HG03139 (cell line): Measurements from ENCODE around the gene DENND1A.

Source experiments
- ATAC-seq: cut with Tn5 transposase; IDR thresholded peaks from one replicate; pipeline ENCODE4 v1.9.1; 2021; ENCODE audit not compliant: unreplicated experiment

DENND1A gene

GRCh38 chr9:123550797-123551196 is 379.1 kb downstream of the DENND1A start:
- no peak for ATAC-seq

- ATAC-seq: no peak
These were observed 379.9 kb downstream of the DENND1A start for GRCh38 chr9:123550012-123550411.

GRCh38 chr9:123548741-123549545 is 381.0 kb downstream of the DENND1A start:
- no peak for ATAC-seq

GRCh38 chr9:123544007-123544827 is 385.7 kb downstream of the DENND1A start:
- no peak for ATAC-seq

GRCh38 chr9:123543492-123543891 is 386.4 kb downstream of the DENND1A start:
- ATAC-seq: no peak

GRCh38 chr9:123542435-123543225 is 387.3 kb downstream of the DENND1A start:
- no peak for ATAC-seq

GRCh38 chr9:123541411-123541810 is 388.5 kb downstream of the DENND1A start:
- ATAC-seq: no peak

- no peak for ATAC-seq
These were observed 389.5 kb downstream of the DENND1A start for GRCh38 chr9:123540457-123540856.

- no peak for ATAC-seq
These were observed 392.1 kb downstream of the DENND1A start for GRCh38 chr9:123537809-123538208.

- ATAC-seq: no peak
These were observed 393.5 kb downstream of the DENND1A start for GRCh38 chr9:123536455-123536868.

- no peak for ATAC-seq
These were observed 395.6 kb downstream of the DENND1A start for GRCh38 chr9:123534336-123534735.

GRCh38 chr9:123530244-123530643 is 399.7 kb downstream of the DENND1A start:
- no peak for ATAC-seq

GRCh38 chr9:123528501-123528900 is 401.4 kb downstream of the DENND1A start:
- ATAC-seq: no peak

- ATAC-seq: no peak
These were observed 401.9 kb downstream of the DENND1A start for GRCh38 chr9:123527981-123528380.

GRCh38 chr9:123525957-123526356 is 404.0 kb downstream of the DENND1A start:
- no peak for ATAC-seq

- ATAC-seq: no peak
These were observed 404.5 kb downstream of the DENND1A start for GRCh38 chr9:123525424-123525823.

- ATAC-seq: no peak
These were observed 405.1 kb downstream of the DENND1A start for GRCh38 chr9:123524866-123525265.

GRCh38 chr9:123523845-123524244 is 406.1 kb downstream of the DENND1A start:
- no peak for ATAC-seq

GRCh38 chr9:123523001-123523400 is 406.9 kb downstream of the DENND1A start:
- no peak for ATAC-seq

- ATAC-seq: no peak
These were observed 407.7 kb downstream of the DENND1A start for GRCh38 chr9:123522251-123522650.

- ATAC-seq: no peak
These were observed 411.6 kb downstream of the DENND1A start for GRCh38 chr9:123518338-123518737.
